ENCODE data around the gene MLLT11. TPM values are rescaled to one million over a fixed set of nuclear protein-coding genes. Genes with fewer than 3 reads are reported as not detected.

The MLLT11 gene
- total and polyA plus RNA-seq, 10 of the 15 experiments (the other 5 are each of a cell fraction or from before 2014, with no cell fraction given), result 6.2 to 27.3 (median 9.2) TPM

DNA sequence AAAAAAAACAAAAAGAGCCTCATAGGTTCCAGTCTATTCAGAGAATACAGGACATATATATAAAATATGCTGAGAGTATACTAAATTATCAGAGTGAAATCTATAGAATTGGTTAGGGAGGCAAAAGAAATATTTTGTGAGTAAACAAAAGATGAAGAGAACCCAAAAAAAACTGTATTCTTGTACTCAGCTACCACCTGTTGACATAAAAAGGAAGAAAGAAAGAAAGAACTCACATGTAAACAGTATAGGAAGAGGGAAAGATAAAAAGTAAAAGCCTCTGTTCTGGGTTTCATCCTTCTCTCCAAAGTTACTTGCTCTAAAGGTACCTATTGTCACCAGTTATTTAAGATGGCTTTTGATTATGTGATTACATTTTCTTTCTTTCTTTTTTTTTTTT is 33.7 kb upstream of the MLLT11 start (continued):
- TF ChIP-seq, protein P1, sequence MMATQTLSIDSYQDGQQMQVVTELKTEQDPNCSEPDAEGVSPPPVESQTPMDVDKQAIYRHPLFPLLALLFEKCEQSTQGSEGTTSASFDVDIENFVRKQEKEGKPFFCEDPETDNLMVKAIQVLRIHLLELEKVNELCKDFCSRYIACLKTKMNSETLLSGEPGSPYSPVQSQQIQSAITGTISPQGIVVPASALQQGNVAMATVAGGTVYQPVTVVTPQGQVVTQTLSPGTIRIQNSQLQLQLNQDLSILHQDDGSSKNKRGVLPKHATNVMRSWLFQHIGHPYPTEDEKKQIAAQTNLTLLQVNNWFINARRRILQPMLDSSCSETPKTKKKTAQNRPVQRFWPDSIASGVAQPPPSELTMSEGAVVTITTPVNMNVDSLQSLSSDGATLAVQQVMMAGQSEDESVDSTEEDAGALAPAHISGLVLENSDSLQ (IDR thresholded peaks at IDR 0.05), result no peak
- TF ChIP-seq HDAC6 (IDR thresholded peaks at IDR 0.05; ENCODE audit: unreplicated experiment) (no peak), ZNF207 (IDR thresholded peaks at IDR 0.05; ENCODE audit: borderline replicate concordance) (no peak), ZNF274 (IDR thresholded peaks at IDR 0.05; ENCODE audit: insufficient read depth, insufficient read length) (no peak), ZZZ3 (IDR thresholded peaks at IDR 0.05; ENCODE audit: control insufficient read depth, insufficient read length, low read depth) (no peak)
- TF ChIP-seq, protein P2, sequence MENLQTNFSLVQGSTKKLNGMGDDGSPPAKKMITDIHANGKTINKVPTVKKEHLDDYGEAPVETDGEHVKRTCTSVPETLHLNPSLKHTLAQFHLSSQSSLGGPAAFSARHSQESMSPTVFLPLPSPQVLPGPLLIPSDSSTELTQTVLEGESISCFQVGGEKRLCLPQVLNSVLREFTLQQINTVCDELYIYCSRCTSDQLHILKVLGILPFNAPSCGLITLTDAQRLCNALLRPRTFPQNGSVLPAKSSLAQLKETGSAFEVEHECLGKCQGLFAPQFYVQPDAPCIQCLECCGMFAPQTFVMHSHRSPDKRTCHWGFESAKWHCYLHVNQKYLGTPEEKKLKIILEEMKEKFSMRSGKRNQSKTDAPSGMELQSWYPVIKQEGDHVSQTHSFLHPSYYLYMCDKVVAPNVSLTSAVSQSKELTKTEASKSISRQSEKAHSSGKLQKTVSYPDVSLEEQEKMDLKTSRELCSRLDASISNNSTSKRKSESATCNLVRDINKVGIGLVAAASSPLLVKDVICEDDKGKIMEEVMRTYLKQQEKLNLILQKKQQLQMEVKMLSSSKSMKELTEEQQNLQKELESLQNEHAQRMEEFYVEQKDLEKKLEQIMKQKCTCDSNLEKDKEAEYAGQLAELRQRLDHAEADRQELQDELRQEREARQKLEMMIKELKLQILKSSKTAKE (IDR thresholded peaks at IDR 0.05; ENCODE audit: low read depth, poor library complexity, severe bottlenecking), result no peak
- TF ChIP-seq, protein P3, sequence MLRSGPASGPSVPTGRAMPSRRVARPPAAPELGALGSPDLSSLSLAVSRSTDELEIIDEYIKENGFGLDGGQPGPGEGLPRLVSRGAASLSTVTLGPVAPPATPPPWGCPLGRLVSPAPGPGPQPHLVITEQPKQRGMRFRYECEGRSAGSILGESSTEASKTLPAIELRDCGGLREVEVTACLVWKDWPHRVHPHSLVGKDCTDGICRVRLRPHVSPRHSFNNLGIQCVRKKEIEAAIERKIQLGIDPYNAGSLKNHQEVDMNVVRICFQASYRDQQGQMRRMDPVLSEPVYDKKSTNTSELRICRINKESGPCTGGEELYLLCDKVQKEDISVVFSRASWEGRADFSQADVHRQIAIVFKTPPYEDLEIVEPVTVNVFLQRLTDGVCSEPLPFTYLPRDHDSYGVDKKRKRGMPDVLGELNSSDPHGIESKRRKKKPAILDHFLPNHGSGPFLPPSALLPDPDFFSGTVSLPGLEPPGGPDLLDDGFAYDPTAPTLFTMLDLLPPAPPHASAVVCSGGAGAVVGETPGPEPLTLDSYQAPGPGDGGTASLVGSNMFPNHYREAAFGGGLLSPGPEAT (IDR thresholded peaks at IDR 0.05; ENCODE audit: low read depth), result no peak
- TF ChIP-seq, protein P4, sequence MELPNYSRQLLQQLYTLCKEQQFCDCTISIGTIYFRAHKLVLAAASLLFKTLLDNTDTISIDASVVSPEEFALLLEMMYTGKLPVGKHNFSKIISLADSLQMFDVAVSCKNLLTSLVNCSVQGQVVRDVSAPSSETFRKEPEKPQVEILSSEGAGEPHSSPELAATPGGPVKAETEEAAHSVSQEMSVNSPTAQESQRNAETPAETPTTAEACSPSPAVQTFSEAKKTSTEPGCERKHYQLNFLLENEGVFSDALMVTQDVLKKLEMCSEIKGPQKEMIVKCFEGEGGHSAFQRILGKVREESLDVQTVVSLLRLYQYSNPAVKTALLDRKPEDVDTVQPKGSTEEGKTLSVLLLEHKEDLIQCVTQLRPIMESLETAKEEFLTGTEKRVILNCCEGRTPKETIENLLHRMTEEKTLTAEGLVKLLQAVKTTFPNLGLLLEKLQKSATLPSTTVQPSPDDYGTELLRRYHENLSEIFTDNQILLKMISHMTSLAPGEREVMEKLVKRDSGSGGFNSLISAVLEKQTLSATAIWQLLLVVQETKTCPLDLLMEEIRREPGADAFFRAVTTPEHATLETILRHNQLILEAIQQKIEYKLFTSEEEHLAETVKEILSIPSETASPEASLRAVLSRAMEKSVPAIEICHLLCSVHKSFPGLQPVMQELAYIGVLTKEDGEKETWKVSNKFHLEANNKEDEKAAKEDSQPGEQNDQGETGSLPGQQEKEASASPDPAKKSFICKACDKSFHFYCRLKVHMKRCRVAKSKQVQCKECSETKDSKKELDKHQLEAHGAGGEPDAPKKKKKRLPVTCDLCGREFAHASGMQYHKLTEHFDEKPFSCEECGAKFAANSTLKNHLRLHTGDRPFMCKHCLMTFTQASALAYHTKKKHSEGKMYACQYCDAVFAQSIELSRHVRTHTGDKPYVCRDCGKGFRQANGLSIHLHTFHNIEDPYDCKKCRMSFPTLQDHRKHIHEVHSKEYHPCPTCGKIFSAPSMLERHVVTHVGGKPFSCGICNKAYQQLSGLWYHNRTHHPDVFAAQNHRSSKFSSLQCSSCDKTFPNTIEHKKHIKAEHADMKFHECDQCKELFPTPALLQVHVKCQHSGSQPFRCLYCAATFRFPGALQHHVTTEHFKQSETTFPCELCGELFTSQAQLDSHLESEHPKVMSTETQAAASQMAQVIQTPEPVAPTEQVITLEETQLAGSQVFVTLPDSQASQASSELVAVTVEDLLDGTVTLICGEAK (IDR thresholded peaks at IDR 0.05; ENCODE audit: borderline replicate concordance), result no peak

Measured in GM12878 (cell line).